ENCODE data around the gene SALL4. TPM values are rescaled to one million over a fixed set of nuclear protein-coding genes. Genes with fewer than 3 reads are reported as not detected.

The SALL4 gene
- total RNA-seq, 2 donors from 2014 or later: 333 to 397 TPM

DNA sequence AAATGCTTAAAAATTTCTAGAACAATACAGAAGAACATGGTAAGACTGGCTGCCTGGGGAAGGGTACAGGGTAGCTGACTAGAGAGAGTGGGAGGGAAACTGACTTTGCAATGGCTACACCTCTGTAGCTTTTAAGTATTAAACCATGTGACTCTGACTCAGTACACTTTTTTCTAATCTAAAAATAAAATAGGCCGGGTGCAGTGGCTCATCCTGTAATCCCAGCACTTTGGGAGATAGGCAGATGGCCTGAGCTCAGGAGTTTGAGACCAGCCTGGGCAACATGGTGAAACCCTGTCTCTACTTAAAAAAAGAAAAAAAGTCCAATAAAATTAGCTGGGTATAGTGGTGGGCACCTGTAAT, 52.7 kb downstream of the SALL4 start:
- H3K9ac ChIP-seq (ENCODE audit: extremely low read depth, low read length, poor library complexity, severe bottlenecking): no peak overlapping the region
- Mint-ChIP-seq H3K4me1 (peaks cover 10% of the 10 kb centered on the region), H3K9me3 (peaks cover 4% of the 10 kb centered on the region), H3K4me3 (no peak overlapping the region), H3K27me3 (ENCODE audit: insufficient read depth) (no peaks in the 10 kb centered on the region), H3K36me3 (ENCODE audit: low read depth) (peaks cover 38% of the 10 kb centered on the region), H3K27ac (no peak overlapping the region)
- peaks cover 9% of the 10 kb centered on the region for H3K36me3 ChIP-seq (ENCODE audit: control insufficient read depth, insufficient read depth, low read length)
- DNase-seq: no peak
- peaks cover 3% of the 10 kb centered on the region for H3K9me3 ChIP-seq (ENCODE audit: control insufficient read depth, low read length)
- H3K27ac ChIP-seq (ENCODE audit: low read depth, low read length): no peak overlapping the region
- H3K27me3 ChIP-seq (ENCODE audit: control insufficient read depth, insufficient read depth, low read length, poor library complexity, severe bottlenecking): no peaks in the 10 kb centered on the region
- TF ChIP-seq, protein P1, sequence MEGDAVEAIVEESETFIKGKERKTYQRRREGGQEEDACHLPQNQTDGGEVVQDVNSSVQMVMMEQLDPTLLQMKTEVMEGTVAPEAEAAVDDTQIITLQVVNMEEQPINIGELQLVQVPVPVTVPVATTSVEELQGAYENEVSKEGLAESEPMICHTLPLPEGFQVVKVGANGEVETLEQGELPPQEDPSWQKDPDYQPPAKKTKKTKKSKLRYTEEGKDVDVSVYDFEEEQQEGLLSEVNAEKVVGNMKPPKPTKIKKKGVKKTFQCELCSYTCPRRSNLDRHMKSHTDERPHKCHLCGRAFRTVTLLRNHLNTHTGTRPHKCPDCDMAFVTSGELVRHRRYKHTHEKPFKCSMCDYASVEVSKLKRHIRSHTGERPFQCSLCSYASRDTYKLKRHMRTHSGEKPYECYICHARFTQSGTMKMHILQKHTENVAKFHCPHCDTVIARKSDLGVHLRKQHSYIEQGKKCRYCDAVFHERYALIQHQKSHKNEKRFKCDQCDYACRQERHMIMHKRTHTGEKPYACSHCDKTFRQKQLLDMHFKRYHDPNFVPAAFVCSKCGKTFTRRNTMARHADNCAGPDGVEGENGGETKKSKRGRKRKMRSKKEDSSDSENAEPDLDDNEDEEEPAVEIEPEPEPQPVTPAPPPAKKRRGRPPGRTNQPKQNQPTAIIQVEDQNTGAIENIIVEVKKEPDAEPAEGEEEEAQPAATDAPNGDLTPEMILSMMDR (conservative IDR thresholded peaks at IDR 0.05): no peak
- H3K4me1 ChIP-seq (ENCODE audit: control insufficient read depth, insufficient read depth, low read length): no peaks in the 10 kb centered on the region
- H3K4me3 ChIP-seq (ENCODE audit: low read length): no peak overlapping the region
- WGBS, 2 experiments (ENCODE audit: insufficient coverage in 1 of 2, insufficient read length in 1 of 2): 89 to 92% methylated on average over 1 of the region's 1 CpG

DNA sequence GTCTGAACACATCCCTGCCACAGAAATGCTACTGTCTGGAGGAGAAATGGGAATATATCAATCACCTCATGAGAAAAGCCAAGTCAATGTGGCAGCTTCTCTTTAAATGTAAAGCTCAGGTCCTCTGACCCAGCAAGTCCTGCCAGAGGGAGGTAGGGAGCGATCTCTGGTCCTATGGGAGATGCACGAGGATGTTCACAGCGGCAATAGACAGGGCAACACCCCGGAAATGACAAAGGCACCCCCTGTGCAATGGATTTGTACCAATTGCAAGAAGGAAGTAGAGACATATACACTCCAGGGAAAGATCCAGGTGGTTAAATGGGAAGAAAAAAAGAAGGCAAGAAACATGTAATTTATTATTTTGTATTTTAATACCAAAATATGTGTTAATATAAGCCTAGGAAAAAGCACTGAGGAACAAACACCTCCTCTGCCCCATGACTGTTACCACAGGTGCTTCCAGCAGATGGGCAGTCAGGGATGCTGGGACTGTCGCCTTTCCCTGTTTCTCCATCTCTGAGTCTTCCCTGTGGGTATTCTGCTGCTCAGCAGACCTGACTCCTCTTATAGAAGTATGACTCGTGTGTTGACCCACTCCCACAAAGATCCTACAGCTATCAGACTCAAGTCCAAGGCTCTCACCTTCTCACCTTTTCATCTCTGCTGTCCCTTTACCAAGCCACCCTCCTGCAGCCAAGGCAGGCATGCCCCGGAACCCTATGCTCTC, 55.0 kb downstream of the SALL4 start:
- peak overlapping the region; percentile 15 for H3K27ac Mint-ChIP-seq
- no peak overlapping the region for H3K4me3 Mint-ChIP-seq
- peaks cover 4% of the 10 kb centered on the region for H3K9me3 Mint-ChIP-seq
- Histone ChIP-seq H3K9me3 (ENCODE audit: control insufficient read depth, low read length) (peaks cover 3% of the 10 kb centered on the region), H3K27me3 (ENCODE audit: control insufficient read depth, insufficient read depth, low read length, poor library complexity, severe bottlenecking) (no peaks in the 10 kb centered on the region), H3K4me1 (ENCODE audit: control insufficient read depth, insufficient read depth, low read length) (no peaks in the 10 kb centered on the region), H3K9ac (ENCODE audit: extremely low read depth, low read length, poor library complexity, severe bottlenecking) (no peak overlapping the region), H3K4me3 (ENCODE audit: low read length) (no peak overlapping the region), H3K27ac (ENCODE audit: low read depth, low read length) (no peak overlapping the region), H3K36me3 (ENCODE audit: control insufficient read depth, insufficient read depth, low read length) (peaks cover 15% of the 10 kb centered on the region)
- H3K4me1 Mint-ChIP-seq: peaks cover 14% of the 10 kb centered on the region
- no peaks in the 10 kb centered on the region for H3K27me3 Mint-ChIP-seq (ENCODE audit: insufficient read depth)
- DNase-seq: no peak
- TF ChIP-seq, protein P1 (conservative IDR thresholded peaks at IDR 0.05): no peak
- 87 to 95% methylated on average over 6 to 7 of the region's 7 CpGs for WGBS, 2 experiments (ENCODE audit: insufficient coverage in 1 of 2, insufficient read length in 1 of 2)
- H3K36me3 Mint-ChIP-seq (ENCODE audit: low read depth): peaks cover 36% of the 10 kb centered on the region

DNA sequence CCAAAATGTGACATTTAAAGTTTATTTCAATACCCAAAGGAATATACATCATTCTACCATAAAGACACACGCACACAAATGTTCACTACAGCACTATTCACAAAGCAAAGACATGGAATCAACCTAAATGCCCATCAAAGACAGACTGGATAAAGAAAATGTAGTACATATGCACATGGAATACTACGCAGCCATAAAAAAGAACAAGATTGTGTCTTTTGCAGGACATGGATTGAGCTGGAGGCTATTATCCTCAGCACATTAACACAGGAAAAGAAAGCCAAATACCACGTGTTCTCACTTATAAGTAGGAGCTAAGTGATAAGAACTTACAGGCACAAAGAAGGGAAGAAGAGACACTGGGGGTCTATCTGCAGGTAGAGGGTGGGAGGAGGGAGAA, 56.5 kb downstream of the SALL4 start:
- H3K36me3 Mint-ChIP-seq (ENCODE audit: low read depth): peaks cover 30% of the 10 kb centered on the region
- H3K9ac ChIP-seq (ENCODE audit: extremely low read depth, low read length, poor library complexity, severe bottlenecking): no peak overlapping the region
- peaks cover 3% of the 10 kb centered on the region for H3K9me3 ChIP-seq (ENCODE audit: control insufficient read depth, low read length)
- no peak overlapping the region for H3K27ac Mint-ChIP-seq
- H3K4me1 ChIP-seq (ENCODE audit: control insufficient read depth, insufficient read depth, low read length): no peaks in the 10 kb centered on the region
- TF ChIP-seq, protein P1 (conservative IDR thresholded peaks at IDR 0.05): no peak
- no peaks in the 10 kb centered on the region for H3K27me3 Mint-ChIP-seq (ENCODE audit: insufficient read depth)
- no peak overlapping the region for H3K4me3 ChIP-seq (ENCODE audit: low read length)
- peaks cover 4% of the 10 kb centered on the region for H3K9me3 Mint-ChIP-seq
- H3K36me3 ChIP-seq (ENCODE audit: control insufficient read depth, insufficient read depth, low read length): peaks cover 11% of the 10 kb centered on the region
- no peak overlapping the region for H3K4me3 Mint-ChIP-seq
- 94 to 100% methylated on average over 2 to 3 of the region's 3 CpGs for WGBS, 2 experiments (ENCODE audit: insufficient coverage in 1 of 2, insufficient read length in 1 of 2)
- H3K27ac ChIP-seq (ENCODE audit: low read depth, low read length): no peak overlapping the region
- DNase-seq: no peak
- H3K27me3 ChIP-seq (ENCODE audit: control insufficient read depth, insufficient read depth, low read length, poor library complexity, severe bottlenecking): no peaks in the 10 kb centered on the region
- peaks cover 10% of the 10 kb centered on the region for H3K4me1 Mint-ChIP-seq

All from endodermal cell (in vitro differentiated cells).